ENCODE results near the gene CHN1. TPM values are rescaled to one million over a fixed set of nuclear protein-coding genes. Genes with fewer than 3 reads are reported as not detected.
A peak's percentile ranks its signal among the peaks of the same experiment; 100 is the strongest.

CHN1 gene
- total and polyA plus RNA-seq, 12 donors, result 7.6 to 40.0 (median 21.8) TPM

- Histone ChIP-seq H3K27ac (no peak overlapping the region), H3K36me3 (replicated peaks in 1 of 2) (no peaks in the 10 kb centered on the region), H3K27me3 (no peaks in the 10 kb centered on the region), H3K4me3 (no peak overlapping the region), H3K9me3 (replicated peaks in 1 of 3) (no peaks in the 10 kb centered on the region), H3K4me1 (replicated peaks in 1 of 2) (peaks cover 0 to 18% of the 10 kb centered on the region in 2 donors)
- no peak for DNase-seq
- TF ChIP-seq POLR2A (IDR thresholded peaks at IDR 0.05), result no peak
- TF ChIP-seq, protein P1, sequence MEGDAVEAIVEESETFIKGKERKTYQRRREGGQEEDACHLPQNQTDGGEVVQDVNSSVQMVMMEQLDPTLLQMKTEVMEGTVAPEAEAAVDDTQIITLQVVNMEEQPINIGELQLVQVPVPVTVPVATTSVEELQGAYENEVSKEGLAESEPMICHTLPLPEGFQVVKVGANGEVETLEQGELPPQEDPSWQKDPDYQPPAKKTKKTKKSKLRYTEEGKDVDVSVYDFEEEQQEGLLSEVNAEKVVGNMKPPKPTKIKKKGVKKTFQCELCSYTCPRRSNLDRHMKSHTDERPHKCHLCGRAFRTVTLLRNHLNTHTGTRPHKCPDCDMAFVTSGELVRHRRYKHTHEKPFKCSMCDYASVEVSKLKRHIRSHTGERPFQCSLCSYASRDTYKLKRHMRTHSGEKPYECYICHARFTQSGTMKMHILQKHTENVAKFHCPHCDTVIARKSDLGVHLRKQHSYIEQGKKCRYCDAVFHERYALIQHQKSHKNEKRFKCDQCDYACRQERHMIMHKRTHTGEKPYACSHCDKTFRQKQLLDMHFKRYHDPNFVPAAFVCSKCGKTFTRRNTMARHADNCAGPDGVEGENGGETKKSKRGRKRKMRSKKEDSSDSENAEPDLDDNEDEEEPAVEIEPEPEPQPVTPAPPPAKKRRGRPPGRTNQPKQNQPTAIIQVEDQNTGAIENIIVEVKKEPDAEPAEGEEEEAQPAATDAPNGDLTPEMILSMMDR (IDR thresholded peaks at IDR 0.05), result no peak
- WGBS, 4 donors, result 91 to 94% (median 92%) methylated on average over 3 of the region's 3 CpGs
- intact Hi-C loops (cut with DNase I), result no loop called here
Measured at GRCh38 chr2:174839662-174840061, 165.5 kb downstream of the CHN1 start.

DNA sequence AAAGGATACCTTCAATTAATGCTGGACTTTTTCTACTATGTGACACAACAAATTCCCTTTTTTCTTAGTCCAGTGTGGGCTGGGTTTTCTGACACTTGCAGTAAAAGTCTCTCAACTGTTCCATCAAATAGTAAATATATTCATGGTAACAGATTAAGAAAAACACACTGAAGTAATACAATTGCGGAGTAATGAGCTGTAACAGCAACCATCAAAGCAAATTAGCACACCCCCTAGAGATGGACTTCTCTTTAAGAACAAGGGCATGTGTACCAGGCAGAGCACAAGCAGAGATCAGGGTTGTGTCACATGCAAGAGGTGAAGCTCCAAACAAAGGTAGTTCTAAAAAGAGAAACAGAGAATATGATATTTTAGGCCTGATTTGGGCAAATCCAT is 168.2 kb downstream of the CHN1 start:
- H3K4me3 ChIP-seq, result no peak overlapping the region
- no peaks in the 10 kb centered on the region for H3K27me3 ChIP-seq
- intact Hi-C loops (cut with DNase I), result no loop called here
- 94 to 100% (median 94%) methylated on average over 1 of the region's 1 CpG for WGBS, 4 donors
- TF ChIP-seq POLR2A (IDR thresholded peaks at IDR 0.05), result no peak
- TF ChIP-seq, protein P1 (IDR thresholded peaks at IDR 0.05), result no peak
- H3K27ac ChIP-seq, result no peak overlapping the region
- peaks cover 0 to 8% of the 10 kb centered on the region in 2 donors for H3K4me1 ChIP-seq (replicated peaks in 1 of 2)
- DNase-seq, result no peak
- no peaks in the 10 kb centered on the region for H3K9me3 ChIP-seq (replicated peaks in 1 of 3)
- no peaks in the 10 kb centered on the region for H3K36me3 ChIP-seq (replicated peaks in 1 of 2)

DNA sequence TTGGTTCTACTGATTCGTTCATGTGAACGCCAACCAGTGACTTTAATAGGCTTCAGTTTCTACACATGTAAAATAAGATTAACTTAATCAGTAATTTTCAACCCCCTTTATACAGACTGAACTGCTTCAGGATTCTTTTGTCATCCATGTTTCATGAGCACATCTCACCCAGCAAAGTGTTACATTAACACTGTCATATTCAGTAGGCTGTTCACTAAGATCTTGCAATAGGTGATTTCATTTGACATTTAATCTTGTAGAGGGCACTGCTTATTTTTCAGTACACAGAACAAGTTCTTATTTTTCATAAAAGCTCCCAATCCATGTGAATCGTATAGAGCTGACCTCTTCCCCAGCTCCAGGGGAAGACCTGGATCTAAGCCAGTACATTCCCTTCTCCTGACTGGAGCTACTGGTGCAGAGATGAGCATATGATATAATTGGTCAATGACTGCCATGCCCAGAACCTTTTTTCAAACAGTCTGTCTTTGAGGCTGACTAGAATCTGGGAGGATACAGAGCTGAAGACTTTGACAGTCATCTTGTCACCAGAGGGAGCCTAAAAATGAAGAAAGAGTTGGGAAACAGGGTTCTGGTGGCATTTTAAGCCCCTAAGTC is 168.7 kb downstream of the CHN1 start:
- H3K27ac ChIP-seq, result no peak overlapping the region
- TF ChIP-seq, protein P1 (IDR thresholded peaks at IDR 0.05), result no peak
- no peak for TF ChIP-seq POLR2A (IDR thresholded peaks at IDR 0.05)
- intact Hi-C loops (cut with DNase I), result no loop called here
- no peaks in the 10 kb centered on the region for H3K9me3 ChIP-seq (replicated peaks in 1 of 3)
- 73 to 77% (median 75%) methylated on average over 3 of the region's 3 CpGs for WGBS, 4 donors
- DNase-seq, result peak in 6 of 7 donors; percentile 10 to 58 (median 42)
- no peaks in the 10 kb centered on the region for H3K27me3 ChIP-seq
- peaks cover 0 to 8% of the 10 kb centered on the region in 2 donors for H3K4me1 ChIP-seq (replicated peaks in 1 of 2)
- H3K36me3 ChIP-seq (replicated peaks in 1 of 2), result no peaks in the 10 kb centered on the region
- no peak overlapping the region for H3K4me3 ChIP-seq

GRCh38 chr2:174835797-174836255 is 169.4 kb downstream of the CHN1 start:
- intact Hi-C loops (cut with DNase I), result no loop called here
- TF ChIP-seq, protein P1 (IDR thresholded peaks at IDR 0.05), result no peak
- no peak for TF ChIP-seq POLR2A (IDR thresholded peaks at IDR 0.05)
- Histone ChIP-seq H3K36me3 (replicated peaks in 1 of 2) (no peaks in the 10 kb centered on the region), H3K4me3 (no peak overlapping the region), H3K4me1 (replicated peaks in 1 of 2) (peaks cover 0 to 8% of the 10 kb centered on the region in 2 donors), H3K27me3 (no peaks in the 10 kb centered on the region), H3K9me3 (replicated peaks in 1 of 3) (no peaks in the 10 kb centered on the region), H3K27ac (no peak overlapping the region)
- WGBS, 4 donors, result 65 to 75% (median 74%) methylated on average over 2 of the region's 2 CpGs
- DNase-seq, result no peak
